GM19463 (cell line): ENCODE data around the gene SPOPL.
"Not testable (repeated sequence)": the region's sequence is repeated elsewhere in the genome, so short reads cannot be mapped to it uniquely, and the experiment has no call there.

Experiments used
- ATAC-seq: cut with Tn5 transposase; IDR thresholded peaks from one replicate; pipeline ENCODE4 v1.9.1; 2021; ENCODE audit warnings: mild to moderate bottlenecking, moderate library complexity; ENCODE audit not compliant: unreplicated experiment

SPOPL gene

GRCh38 chr2:138501425-138502254 is at the start of gene SPOPL:
Gene SPOPL (plus strand): TSS chr2:138501770. CDS start chr2:138550217, 48,447 bp downstream.
- peak; percentile 78 for ATAC-seq

- no peak for ATAC-seq
Observed at GRCh38 chr2:138452324-138452723, 49.2 kb upstream of the SPOPL start.

GRCh38 chr2:138453815-138454214 is 47.8 kb upstream of the SPOPL start:
- no peak for ATAC-seq

- no peak for ATAC-seq
Observed at GRCh38 chr2:138454761-138455160, 46.8 kb upstream of the SPOPL start.

- ATAC-seq: no peak
Observed at GRCh38 chr2:138455275-138455674, 46.3 kb upstream of the SPOPL start.

- no peak for ATAC-seq
Observed at GRCh38 chr2:138455691-138456090, 45.9 kb upstream of the SPOPL start.

GRCh38 chr2:138462689-138463088 is 38.9 kb upstream of the SPOPL start:
- not testable (repeated sequence) for ATAC-seq

GRCh38 chr2:138468617-138469016 is 33.0 kb upstream of the SPOPL start:
- no peak for ATAC-seq

- ATAC-seq: no peak
Observed at GRCh38 chr2:138469411-138469810, 32.2 kb upstream of the SPOPL start.

- ATAC-seq: no peak
Observed at GRCh38 chr2:138470941-138471340, 30.6 kb upstream of the SPOPL start.

GRCh38 chr2:138474100-138474825 is 27.3 kb upstream of the SPOPL start:
- ATAC-seq: no peak

- peak; percentile 84 for ATAC-seq
Observed at GRCh38 chr2:138475277-138475776, 26.2 kb upstream of the SPOPL start.

GRCh38 chr2:138476186-138476585 is 25.4 kb upstream of the SPOPL start:
- ATAC-seq: no peak

- ATAC-seq: no peak
Observed at GRCh38 chr2:138476940-138477339, 24.6 kb upstream of the SPOPL start.

GRCh38 chr2:138482796-138483195 is 18.8 kb upstream of the SPOPL start:
- ATAC-seq: not testable (repeated sequence)

- ATAC-seq: no peak
Observed at GRCh38 chr2:138485019-138485418, 16.6 kb upstream of the SPOPL start.

- ATAC-seq: no peak
Observed at GRCh38 chr2:138486363-138487198, 15.0 kb upstream of the SPOPL start.

- ATAC-seq: no peak
Observed at GRCh38 chr2:138490673-138491494, 10.7 kb upstream of the SPOPL start.

GRCh38 chr2:138491495-138491862 is 10.1 kb upstream of the SPOPL start:
- ATAC-seq: no peak

- ATAC-seq: no peak
Observed at GRCh38 chr2:138492160-138492559, 9.4 kb upstream of the SPOPL start.
